ENCODE measurements around the gene PCDH12.
"Not testable (repeated sequence)": the region's sequence is repeated elsewhere in the genome, so short reads cannot be mapped to it uniquely, and the experiment has no call there.

Gene PCDH12

DNA sequence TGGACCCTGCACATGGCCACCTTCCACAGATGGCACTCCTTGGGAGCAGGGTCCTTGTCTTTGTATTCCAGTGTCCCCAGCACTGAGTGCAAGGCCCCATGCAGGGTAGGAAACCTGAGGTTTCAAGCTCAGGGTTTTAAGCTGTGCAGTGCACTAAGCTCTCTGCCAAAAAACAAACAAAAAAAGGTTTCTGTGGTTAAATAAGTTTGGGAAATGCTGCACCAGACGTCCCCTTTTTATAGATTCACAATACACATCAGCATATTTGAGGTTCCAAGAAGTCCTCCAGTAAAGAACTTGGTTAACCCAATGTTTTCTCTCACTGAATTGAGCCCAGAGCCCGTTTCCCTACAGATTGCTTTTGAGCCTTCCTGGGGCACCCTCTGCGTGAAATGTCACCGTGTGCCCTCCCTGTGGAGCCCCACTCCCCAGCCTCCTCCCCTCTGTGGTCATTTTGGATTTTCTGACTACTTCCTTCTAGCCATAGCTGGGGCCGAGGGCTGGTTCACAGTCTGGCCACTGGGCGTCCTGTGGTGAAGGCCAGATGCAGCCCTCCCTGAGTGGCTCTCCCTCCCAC, 17.2 kb downstream of the PCDH12 start:
- DNase-seq (ENCODE audit: low read depth), result no peak

GRCh38 chr5:141935538-141935937, 22.5 kb downstream of the PCDH12 start:
- no peak for DNase-seq (ENCODE audit: low read depth)

- DNase-seq (ENCODE audit: low read depth), result no peak
Measured at GRCh38 chr5:141934099-141934844, 23.7 kb downstream of the PCDH12 start.

DNA sequence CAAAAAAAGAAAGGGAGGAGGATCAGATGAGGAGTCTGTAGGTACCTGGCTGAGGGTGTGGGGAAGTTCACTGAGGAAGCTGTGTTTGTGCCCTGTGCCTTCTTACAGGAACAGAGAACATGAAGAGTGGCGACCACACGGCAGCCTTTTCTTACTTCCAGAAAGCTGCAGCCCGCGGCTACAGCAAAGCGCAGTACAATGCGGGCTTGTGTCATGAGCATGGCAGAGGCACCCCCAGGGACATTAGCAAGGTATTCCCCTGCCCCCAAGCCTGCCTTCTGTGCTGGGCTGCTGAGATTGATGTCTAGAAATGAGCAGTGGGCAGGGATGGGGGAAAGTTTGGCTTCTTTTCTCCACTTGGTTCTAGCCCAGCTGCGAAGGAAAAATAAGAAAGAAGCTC, 24.9 kb downstream of the PCDH12 start:
- no peak for DNase-seq (ENCODE audit: low read depth)

GRCh38 chr5:141931694-141932093, 26.3 kb downstream of the PCDH12 start:
- DNase-seq (ENCODE audit: low read depth), result no peak

- DNase-seq (ENCODE audit: low read depth), result no peak
Measured at GRCh38 chr5:141929398-141930058, 28.5 kb downstream of the PCDH12 start.

DNA sequence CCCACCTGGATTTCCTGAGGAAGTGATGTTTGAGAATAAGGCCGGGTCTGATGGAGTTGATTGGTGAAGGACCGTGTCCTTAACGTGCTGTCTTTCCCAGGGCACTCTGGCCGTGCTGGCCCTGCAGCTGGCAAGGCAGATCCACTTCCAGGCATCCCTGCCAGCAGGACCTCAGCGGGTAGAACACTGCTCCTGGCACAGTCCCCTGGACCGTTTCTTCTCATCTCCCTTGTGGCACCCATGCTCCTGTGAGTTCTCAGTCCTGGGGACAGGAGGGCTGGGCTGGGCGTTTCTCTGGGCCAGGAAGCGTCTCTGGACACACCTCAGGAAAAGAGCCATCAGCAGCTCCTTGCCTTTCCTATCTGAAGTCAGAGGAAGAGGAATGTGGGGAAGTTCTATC, 30.0 kb downstream of the PCDH12 start:
- DNase-seq (ENCODE audit: low read depth), result no peak

- DNase-seq (ENCODE audit: low read depth), result no peak
Measured at GRCh38 chr5:141926434-141926833, 31.6 kb downstream of the PCDH12 start.

GRCh38 chr5:141923448-141924313, 34.3 kb downstream of the PCDH12 start, which contains the start of gene DELE1:
Gene DELE1, plus strand, starts transcription at chr5:141923871. Its CDS starts 71 bp downstream, at chr5:141923942.
- DNase-seq (ENCODE audit: low read depth), result peak; percentile 83

- DNase-seq (ENCODE audit: low read depth), result not testable (repeated sequence)
Measured at GRCh38 chr5:141922827-141923447, 35.1 kb downstream of the PCDH12 start.

- no peak for DNase-seq (ENCODE audit: low read depth)
Measured at GRCh38 chr5:141920771-141921170, 37.2 kb downstream of the PCDH12 start.

DNA sequence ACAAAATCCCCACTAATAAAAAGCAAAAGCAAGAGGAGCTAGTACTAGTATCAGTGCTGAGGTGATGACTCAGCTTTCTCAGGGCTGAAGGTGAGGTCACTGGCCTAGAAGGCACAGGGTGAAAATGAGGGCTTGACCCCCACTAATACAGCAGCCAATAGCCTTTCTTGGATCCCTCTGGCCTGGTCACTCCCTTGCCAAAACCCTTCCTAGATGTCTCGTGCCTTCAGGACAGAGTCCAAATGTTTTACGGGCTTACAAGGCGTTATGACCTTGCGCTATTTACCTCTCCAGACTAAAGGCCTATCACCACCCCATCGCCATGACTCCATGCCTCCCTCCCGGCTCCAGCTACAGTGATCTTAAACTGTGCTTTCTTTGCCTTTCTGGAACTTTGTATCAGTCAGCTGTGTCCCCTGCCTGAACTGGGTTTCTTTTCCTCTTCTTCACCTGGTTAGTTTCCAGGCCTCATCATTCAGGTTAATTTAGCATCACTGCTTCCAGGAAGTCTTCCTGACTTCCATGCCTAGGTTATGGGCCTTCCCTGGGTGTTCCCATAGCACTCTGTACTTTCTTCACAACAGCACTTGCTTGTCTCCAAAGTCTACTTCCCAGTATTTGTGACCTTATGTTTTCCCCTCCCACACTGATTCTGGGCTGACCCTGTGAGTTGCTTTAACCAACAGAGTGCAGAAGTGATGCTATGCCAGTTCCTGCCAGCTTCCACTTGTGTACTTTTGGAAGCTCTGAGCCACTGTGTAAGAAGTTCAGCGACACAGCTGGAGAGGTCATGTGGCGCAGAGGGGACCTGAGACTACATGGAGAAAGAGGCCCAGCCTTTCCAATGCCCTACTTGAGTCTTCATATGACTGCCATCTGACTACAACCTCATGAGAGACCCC, 38.5 kb downstream of the PCDH12 start:
- DNase-seq (ENCODE audit: low read depth), result no peak

DNA sequence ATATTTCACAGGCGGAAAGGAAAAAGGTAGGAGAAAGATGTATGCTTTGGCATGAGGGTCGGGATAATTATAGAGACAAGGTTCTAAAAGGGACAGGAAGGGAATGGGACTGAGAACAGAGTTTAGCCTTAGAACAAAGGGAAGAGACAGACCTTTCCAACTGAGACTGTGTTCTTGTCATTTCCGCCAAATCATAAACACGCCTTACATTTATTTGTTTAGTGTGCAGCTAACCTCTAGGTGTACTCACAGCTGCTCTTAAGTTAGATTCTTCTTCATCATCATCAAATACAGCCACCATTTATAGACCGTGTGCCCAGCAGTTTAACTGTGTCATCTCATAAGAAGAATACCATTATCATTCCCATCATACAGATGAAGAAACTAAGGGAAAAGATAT, 40.2 kb downstream of the PCDH12 start:
- no peak for DNase-seq (ENCODE audit: low read depth)

DNA sequence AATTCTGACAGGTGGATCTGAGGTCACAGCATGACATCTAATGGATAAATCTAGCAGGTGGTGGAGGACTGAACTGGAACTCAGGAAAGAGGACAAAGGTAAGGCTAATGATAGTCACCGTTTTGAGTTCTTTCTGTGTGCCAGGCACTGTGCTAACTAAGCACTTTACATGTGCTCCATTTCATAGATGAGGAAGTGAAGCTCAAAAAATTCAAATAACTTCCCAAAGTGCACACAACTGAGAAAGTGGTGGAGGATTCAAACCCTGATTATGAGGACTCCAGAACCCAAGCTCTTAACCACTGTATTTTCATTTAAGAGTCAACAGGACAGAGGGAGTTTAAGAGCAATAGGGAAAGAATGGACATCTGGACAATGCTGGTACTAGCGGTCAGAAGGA, 41.5 kb downstream of the PCDH12 start:
- no peak for DNase-seq (ENCODE audit: low read depth)

- no peak for DNase-seq (ENCODE audit: low read depth)
Measured at GRCh38 chr5:141915881-141916336, 42.1 kb downstream of the PCDH12 start.

DNA sequence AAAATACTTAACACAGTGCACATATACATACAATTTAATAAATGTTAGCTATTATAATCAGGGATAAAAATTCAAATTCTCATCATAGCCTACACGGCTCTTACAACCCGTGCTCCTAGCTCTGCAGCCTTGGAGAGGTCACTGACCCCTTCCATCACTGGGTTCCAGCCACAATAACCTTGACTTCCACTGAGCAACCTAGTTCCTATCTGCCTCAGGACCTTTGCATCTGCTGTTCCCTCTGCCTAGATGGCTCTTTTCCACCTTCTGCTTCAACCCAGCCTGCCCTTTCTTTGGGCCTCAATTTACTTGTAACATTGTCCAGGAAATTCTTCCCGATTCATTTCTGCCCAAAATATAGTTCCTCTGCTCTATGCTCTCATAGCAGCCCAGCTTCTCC, 43.2 kb downstream of the PCDH12 start:
- DNase-seq (ENCODE audit: low read depth), result no peak

GRCh38 chr5:141914199-141914743, 43.7 kb downstream of the PCDH12 start:
- DNase-seq (ENCODE audit: low read depth), result no peak

DNA sequence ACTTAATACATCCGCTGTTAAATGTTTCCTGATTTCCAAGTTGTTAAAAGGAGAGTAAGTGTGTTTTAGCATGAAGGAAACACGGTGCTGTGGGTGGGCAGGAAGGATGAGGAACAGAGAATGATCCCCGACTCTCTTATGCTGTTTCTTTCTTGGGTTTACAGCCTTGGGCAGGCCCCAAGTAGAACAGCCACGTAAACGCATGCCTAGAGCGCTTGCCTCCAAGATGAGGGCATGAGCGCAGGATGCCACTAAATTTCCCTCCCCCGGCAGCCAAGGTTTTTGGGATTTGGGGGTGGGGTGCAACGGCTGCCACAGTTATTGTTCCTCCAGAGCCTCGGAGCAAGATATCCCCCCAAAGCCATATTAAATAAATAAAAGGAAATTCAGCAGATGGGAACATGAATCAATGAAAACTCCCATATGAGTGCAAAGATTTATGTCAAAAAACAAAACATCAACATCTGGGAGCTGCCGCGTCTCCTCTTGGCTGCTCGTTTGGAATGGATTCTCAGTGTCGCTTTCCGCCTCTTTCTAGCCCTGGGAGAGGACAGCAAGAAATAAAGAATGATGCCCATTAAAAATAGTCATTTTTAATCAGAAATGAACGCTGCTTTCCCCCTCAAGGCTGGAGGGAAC, 44.3 kb downstream of the PCDH12 start:
- no peak for DNase-seq (ENCODE audit: low read depth)

DNA sequence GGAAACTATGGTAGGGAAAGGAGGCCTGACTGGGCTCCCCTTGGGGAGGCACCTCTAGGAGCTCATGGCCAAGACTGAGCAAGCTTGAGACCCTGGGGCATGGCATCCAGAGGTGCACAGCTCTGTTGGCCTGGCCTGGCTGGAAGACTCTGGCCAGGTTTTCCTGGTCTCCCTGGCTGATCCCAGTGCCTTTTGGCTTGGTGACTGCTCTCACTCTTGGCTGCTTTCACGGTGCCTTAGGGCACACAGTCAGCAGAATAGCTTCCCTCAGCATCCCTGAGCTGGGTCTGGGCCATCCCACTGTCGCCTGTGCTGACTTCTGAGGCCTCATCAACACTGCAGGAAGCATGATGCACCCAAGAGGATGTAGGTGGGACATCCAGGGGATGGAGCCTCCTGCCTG, 47.7 kb downstream of the PCDH12 start:
- DNase-seq (ENCODE audit: low read depth), result no peak

DNA sequence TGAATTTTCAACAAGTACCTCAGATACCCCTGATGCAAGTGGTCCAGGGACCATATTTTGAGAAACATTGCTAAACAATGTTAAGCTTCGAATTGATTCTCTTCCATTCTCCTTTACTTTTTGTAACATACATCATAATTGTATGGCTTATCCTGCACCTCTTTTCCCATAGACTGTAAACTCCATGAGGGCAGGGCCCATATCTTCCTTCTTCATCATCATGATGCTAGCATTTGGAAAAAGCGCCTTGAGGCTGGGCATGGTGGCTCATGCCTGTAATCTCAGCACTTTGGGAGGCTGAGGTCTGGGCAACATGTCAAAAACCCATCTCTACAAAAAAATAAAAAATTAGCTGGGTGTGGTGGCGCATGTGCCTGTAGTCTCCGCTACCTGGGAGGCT, 48.8 kb downstream of the PCDH12 start:
- DNase-seq (ENCODE audit: low read depth), result no peak
